VCaP (cell line): ENCODE data around the gene SLC9B2.

ENCODE experiments used
- H3K27ac ChIP-seq: fragments of 450-650 bp; 2 replicates; pipeline ENCODE4 v1.5.1; 2017
- TF ChIP-seq, protein P1 (sequence below): fragments of 450-650 bp; conservative IDR thresholded peaks from 2 replicates; pipeline ENCODE4 v1.5.1; 2017; ENCODE audit warnings: mild to moderate bottlenecking, moderate library complexity

The SLC9B2 gene

DNA sequence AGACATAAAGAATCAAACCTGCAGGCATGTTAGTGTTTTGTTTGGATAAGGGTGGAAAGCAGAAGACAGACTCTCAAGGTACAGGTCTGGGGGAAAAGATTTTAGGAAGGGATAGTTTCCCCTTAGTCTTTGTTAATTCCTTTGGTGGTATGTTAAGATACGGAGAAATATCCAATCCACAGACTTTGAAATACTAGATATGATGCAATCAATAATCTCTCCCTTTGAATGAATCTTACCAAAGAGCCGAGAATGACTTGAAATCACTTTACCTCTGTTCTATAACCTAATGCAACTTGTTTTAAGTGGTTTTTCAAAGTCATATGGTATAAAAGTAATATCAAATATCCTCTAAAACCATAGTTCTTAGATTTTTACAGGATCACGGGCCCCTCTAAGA is 28.3 kb upstream of the SLC9B2 start:
- TF ChIP-seq, protein P1, sequence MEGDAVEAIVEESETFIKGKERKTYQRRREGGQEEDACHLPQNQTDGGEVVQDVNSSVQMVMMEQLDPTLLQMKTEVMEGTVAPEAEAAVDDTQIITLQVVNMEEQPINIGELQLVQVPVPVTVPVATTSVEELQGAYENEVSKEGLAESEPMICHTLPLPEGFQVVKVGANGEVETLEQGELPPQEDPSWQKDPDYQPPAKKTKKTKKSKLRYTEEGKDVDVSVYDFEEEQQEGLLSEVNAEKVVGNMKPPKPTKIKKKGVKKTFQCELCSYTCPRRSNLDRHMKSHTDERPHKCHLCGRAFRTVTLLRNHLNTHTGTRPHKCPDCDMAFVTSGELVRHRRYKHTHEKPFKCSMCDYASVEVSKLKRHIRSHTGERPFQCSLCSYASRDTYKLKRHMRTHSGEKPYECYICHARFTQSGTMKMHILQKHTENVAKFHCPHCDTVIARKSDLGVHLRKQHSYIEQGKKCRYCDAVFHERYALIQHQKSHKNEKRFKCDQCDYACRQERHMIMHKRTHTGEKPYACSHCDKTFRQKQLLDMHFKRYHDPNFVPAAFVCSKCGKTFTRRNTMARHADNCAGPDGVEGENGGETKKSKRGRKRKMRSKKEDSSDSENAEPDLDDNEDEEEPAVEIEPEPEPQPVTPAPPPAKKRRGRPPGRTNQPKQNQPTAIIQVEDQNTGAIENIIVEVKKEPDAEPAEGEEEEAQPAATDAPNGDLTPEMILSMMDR = no peak
- H3K27ac ChIP-seq = no peak overlapping the region

DNA sequence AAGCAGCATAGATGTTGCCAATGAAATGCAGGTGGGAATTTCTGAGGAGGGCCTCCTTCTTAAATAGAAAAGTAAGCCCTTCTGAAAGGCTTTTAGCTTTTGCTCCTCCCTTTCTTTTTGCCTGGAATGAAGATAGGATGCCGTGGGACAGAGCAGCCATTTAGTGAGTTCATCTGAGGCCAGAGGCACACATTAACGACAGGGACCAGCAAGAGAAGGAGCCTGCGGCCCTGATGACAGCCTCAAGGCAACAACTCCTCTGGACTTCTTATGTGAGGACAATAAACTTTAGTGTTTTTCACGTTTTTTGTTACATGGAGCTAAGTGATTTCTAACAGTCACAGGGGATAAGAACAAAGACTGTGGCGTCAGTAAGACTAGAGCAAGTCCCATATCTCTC is 24.1 kb upstream of the SLC9B2 start:
- TF ChIP-seq, protein P1 = no peak
- H3K27ac ChIP-seq = no peak overlapping the region

DNA sequence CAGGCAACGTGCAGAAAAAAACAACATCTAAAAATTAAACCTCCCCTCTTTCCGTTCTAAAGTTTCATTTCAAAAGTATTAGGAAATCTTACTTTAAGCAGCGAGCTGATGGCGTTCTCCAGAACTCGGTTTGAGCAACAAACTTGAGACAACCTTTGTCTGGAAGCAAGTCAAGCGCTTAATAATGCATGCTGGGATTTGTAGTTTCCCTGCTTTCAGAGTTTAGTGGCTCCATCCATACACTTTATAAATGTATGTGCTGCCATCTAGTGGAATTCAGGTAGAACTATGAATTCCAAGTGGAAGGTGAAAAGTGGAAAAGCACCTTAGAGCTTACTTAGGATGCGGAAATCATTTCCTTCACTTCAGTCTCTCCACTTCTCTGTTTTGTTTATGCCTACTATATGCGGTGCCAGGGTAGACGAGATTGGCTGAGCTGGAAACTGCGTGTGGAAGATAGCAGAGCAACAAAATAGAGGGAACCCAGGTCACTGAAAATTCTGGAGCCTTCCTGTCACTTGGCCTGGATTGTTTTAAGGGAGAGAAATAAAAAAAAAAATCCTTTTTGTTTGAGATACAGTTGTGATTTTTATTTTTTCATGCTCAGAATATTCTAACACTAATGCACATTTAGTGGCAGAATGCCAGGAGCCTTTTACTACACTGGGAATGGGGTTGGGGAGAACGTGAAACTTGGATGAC is 23.3 kb upstream of the SLC9B2 start, which contains the start of gene BDH2:
Gene BDH2 (minus strand): TSS at position 144 of the 702 bp plus-strand sequence. CDS start 3,580 bp downstream, outside the sequence.
- H3K27ac ChIP-seq = no peak within 1 kb of the TSS
- TF ChIP-seq, protein P1 = peak; percentile 77

DNA sequence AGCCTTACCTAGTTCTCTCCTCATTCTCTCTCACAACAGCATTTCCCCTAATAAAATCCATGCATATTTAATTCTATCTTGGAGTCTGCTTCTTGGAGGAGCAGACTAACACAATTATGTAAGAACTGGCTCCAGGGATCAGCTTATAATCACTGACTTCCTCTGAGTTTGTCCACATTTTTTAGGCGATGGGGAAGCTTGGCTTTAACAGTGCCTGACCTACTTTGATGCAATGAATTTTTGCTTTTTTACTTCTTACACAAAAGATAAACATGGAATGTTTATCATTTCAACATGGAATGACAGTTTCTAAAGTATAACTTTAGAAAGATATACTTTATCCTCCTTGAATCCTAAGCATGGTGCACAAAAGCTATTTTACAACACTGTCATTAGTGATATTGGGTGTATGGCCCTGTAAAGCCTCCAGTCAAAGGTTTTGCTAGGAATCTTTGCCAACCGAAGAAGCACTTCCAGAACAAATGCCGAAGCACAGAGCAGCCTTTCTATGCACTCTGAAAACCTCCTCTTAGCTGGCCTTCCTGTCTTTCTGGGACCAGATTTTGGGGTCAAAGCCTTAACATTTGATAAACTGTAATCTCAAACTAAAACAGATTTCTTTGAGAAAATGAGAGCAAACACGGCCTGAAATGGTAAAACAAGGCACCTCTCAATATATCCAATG is 22.3 kb upstream of the SLC9B2 start:
- no peak overlapping the region for H3K27ac ChIP-seq
- TF ChIP-seq, protein P1 = no peak

DNA sequence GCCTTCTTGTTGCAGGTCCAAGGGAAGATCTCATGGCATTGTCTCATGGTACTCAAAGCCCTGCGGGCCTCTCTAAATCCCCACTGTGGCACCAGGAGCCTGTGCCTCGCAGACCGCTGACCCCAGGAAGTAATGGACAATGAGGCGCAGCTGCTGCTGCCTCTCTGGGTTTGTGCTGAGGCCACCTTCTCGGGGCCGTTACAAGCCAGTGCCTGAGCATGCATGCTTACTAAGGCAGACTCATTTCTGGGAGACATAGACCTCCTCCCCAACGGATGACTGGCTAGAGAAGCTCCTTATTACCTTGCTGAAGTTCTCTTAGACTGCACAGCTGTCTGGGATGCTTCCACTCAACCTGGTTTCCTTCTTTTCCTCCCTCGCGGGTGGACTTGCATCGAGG is 21.8 kb upstream of the SLC9B2 start:
- H3K27ac ChIP-seq = no peak overlapping the region
- TF ChIP-seq, protein P1 = no peak

DNA sequence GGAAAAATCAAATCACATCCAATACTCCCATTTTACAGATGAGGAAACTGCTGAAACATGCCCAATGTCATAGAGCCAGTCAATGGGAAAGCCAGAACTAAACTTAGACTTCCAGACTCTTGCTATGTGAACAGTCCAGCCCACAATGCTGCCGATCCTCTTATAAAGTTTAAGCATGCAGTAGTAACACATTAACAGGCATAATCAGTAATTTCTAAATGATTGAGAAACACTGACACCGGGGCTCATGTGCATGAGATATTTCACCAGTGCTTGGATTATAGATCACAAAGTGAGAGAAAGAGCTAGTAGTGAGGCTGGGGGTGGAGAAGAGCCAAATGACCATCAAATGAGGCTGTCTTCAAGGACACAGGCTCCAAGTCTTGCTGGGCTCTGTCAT is 20.6 kb upstream of the SLC9B2 start:
- TF ChIP-seq, protein P1 = no peak
- H3K27ac ChIP-seq = no peak overlapping the region

DNA sequence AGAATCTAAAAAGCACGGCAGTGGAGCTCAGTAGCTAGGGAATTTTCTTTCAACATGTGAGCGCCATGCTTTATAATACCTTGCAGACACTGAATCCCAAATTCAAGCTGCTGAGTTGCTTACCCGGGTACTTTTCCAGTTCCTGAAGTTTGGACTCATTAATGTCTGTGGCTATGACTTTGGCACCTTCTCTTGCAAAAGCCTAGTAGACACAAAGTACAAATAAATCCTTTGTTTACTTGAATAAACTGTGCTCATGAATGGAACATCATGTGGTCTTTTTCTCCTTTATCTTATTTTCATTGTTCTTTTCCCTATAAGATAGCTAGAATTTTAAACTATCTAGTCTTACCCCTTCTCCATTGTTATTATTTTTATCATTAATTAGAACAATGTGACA is 18.5 kb upstream of the SLC9B2 start:
- H3K27ac ChIP-seq = no peak overlapping the region
- TF ChIP-seq, protein P1 = no peak
